PC-3 (cell line): ENCODE results near the gene CDA. TPM values are rescaled to one million over a fixed set of nuclear protein-coding genes. Genes with fewer than 3 reads are reported as not detected.

Experiments used
- ATAC-seq: fragments of 200-7000 bp; cut with Tn5 transposase; 2 replicates; pipeline ENCODE4 v1.9.1; 2020; ENCODE audit warnings: mild to moderate bottlenecking, moderate library complexity
- BruUV-seq: library from RNA; stranded (reverse); fragments of 400-500 nt; replicated peaks from 2 replicates; lab custom pipeline; 2021; lab: Mats Ljungman, UMichigan
- CTCF ChIA-PET: fragments of 300-600 bp; sonication (Branson Sonifier 250); formaldehyde crosslinking; loops from one replicate; lab custom pipeline; 2022; ENCODE audit warnings: antibody characterized with exemption; lab: Charles Lee
- POLR2A ChIA-PET: fragments of 300-600 bp; sonication (Branson Sonifier 250); formaldehyde crosslinking; loops from one replicate; lab custom pipeline; 2022; ENCODE audit warnings: antibody characterized with exemption; ENCODE audit not compliant: unreplicated experiment; lab: Charles Lee
- DNase-seq: peaks from one replicate; pipeline ENCODE4 v3.0.0-alpha.2; 2015
- H2AFZ ChIP-seq: fragments of 300-600 bp; sonication (generic); 2 replicates; pipeline ENCODE4 v1.6.0; 2016; ENCODE audit warnings: antibody characterized with exemption, low read length
- H3F3A ChIP-seq: fragments of 300-600 bp; sonication (generic); one replicate; pipeline ENCODE4 v1.6.0; 2017; ENCODE audit warnings: antibody characterized with exemption, low read length, control low read depth, mild to moderate bottlenecking; ENCODE audit not compliant: unreplicated experiment
- H3K27ac ChIP-seq: fragments of 300-600 bp; sonication (generic); 2 replicates; pipeline ENCODE4 v1.5.1; 2016; ENCODE audit warnings: mild to moderate bottlenecking, low read length
- H3K27me3 ChIP-seq: fragments of 300-600 bp; sonication (generic); 2 replicates; pipeline ENCODE4 v1.6.1; 2016; ENCODE audit warnings: low read length, mixed read lengths
- H3K36me3 ChIP-seq: fragments of 300-600 bp; sonication (generic); 2 replicates; pipeline ENCODE4 v1.6.1; 2016; ENCODE audit warnings: low read depth, mixed run types, low read length, mixed read lengths
- H3K4me1 ChIP-seq: fragments of 300-600 bp; sonication (generic); 2 replicates; pipeline ENCODE4 v1.5.1; 2016; ENCODE audit warnings: low read length; ENCODE audit not compliant: insufficient read depth
- H3K4me2 ChIP-seq: fragments of 300-600 bp; sonication (generic); 2 replicates; pipeline ENCODE4 v1.6.0; 2016; ENCODE audit warnings: low read length
- H3K4me3 ChIP-seq: fragments of 300-600 bp; sonication (generic); 2 replicates; pipeline ENCODE4 v1.5.1; 2016; ENCODE audit warnings: mild to moderate bottlenecking, low read length, mixed read lengths
- H3K79me2 ChIP-seq: fragments of 300-600 bp; sonication (generic); 2 replicates; pipeline ENCODE4 v1.6.1; 2017; ENCODE audit warnings: low read length, mixed read lengths
- H3K9ac ChIP-seq: fragments of 300-600 bp; sonication (generic); 2 replicates; pipeline ENCODE4 v1.6.0; 2016; ENCODE audit warnings: mild to moderate bottlenecking, low read length
- H3K9me2 ChIP-seq: fragments of 300-600 bp; sonication (generic); replicated peaks from 2 replicates; pipeline ENCODE4 v1.6.1; 2016; ENCODE audit warnings: mixed run types, low read length, mixed read lengths
- H3K9me3 ChIP-seq: fragments of 300-600 bp; sonication (generic); 2 replicates; pipeline ENCODE4 v1.6.1; 2016; ENCODE audit warnings: low read length, mixed read lengths
- H4K20me1 ChIP-seq: fragments of 300-600 bp; sonication (generic); 2 replicates; pipeline ENCODE4 v1.6.1; 2016; ENCODE audit warnings: low read length, mixed read lengths
- CTCF ChIP-seq: fragments of 300-600 bp; sonication (generic); conservative IDR thresholded peaks from 2 replicates; pipeline ENCODE4 v1.5.1; 2017; ENCODE audit warnings: antibody characterized with exemption, low read depth, mild to moderate bottlenecking, low read length
- EZH2 ChIP-seq: fragments of 300-600 bp; sonication (generic); IDR thresholded peaks from one replicate; pipeline ENCODE4 v1.6.1; 2017; ENCODE audit warnings: antibody characterized with exemption, mild to moderate bottlenecking, low read length; ENCODE audit not compliant: unreplicated experiment
- EZH2phosphoT487 ChIP-seq: fragments of 300-600 bp; sonication (generic); IDR thresholded peaks from 2 replicates; pipeline ENCODE4 v1.6.1; 2018; ENCODE audit warnings: mild to moderate bottlenecking, antibody characterized with exemption, low read length, borderline replicate concordance
- intact Hi-C: fragments of 100-400 bp; cut with micrococcal nuclease; formaldehyde crosslinking; loops from 2 replicates; pipeline ENCODE4 v1.9.0; 2023
- total RNA-seq: library from RNA; depleted of rRNA; stranded (reverse); fragments of >200 nt; gene quantifications from 2 replicates; pipeline ENCODE4 v1.2.3, GENCODE V29; 2014

CDA gene
- total RNA-seq, 1 experiment from 2014 or later = 36.3 TPM

GRCh38 chr1:20654104-20654690, 65.3 kb downstream of the CDA start:
- Histone ChIP-seq H3K4me1 (no peaks in the 10 kb centered on the region), H4K20me1 (0 out of 2 replicates have a peak, but pooled peaks cover 5% of the 10 kb centered on the region), H3K9ac (no peak overlapping the region), H3F3A (no peaks in the 10 kb centered on the region), H3K9me2 (no peaks in the 10 kb centered on the region), H3K36me3 (peaks cover 78% of the 10 kb centered on the region), H3K27ac (no peak overlapping the region), H3K79me2 (peaks cover 36% of the 10 kb centered on the region), H3K9me3 (no peaks in the 10 kb centered on the region), H2AFZ (no peak overlapping the region), H3K4me3 (no peak overlapping the region), H3K27me3 (no peaks in the 10 kb centered on the region), H3K4me2 (no peak overlapping the region)
- ChIA-PET CTCF (interaction anchor here (0.6 kb wide), 1 partner anchor 541 kb away, joined by 3 read pairs; no protein-coding TSS in a partner anchor), POLR2A (no interaction called here)
- BruUV-seq = no TSS peak
- no peak for DNase-seq
- no peak; the same call in 1 of the 2 replicates for ATAC-seq
- intact Hi-C loops = no loop called here
- TF ChIP-seq CTCF (no peak), EZH2phosphoT487 (no peak)

GRCh38 chr1:20657024-20657423, 68.1 kb downstream of the CDA start:
- no peak overlapping the region for H3K4me2 ChIP-seq
- CTCF ChIA-PET = no interaction called here
- TF ChIP-seq EZH2phosphoT487 (no peak), EZH2 (no peak), CTCF (no peak)
- H3K27me3 ChIP-seq = no peaks in the 10 kb centered on the region
- H3K36me3 ChIP-seq = peaks cover 58% of the 10 kb centered on the region
- POLR2A ChIA-PET = no interaction called here
- no peaks in the 10 kb centered on the region for H3K9me2 ChIP-seq
- no peak overlapping the region for H3K4me3 ChIP-seq
- H3K4me1 ChIP-seq = peaks cover 8% of the 10 kb centered on the region; the same call in 1 of the 2 replicates
- H3F3A ChIP-seq = no peaks in the 10 kb centered on the region
- no peak overlapping the region for H3K9ac ChIP-seq
- no peak for DNase-seq
- ATAC-seq = no peak
- no TSS peak for BruUV-seq
- no peak overlapping the region for H3K27ac ChIP-seq
- peaks cover 56% of the 10 kb centered on the region for H3K79me2 ChIP-seq
- H3K9me3 ChIP-seq = no peaks in the 10 kb centered on the region
- 0 out of 2 replicates have a peak, but pooled peaks cover 5% of the 10 kb centered on the region for H4K20me1 ChIP-seq
- intact Hi-C loops = no loop called here
- H2AFZ ChIP-seq = no peak overlapping the region

GRCh38 chr1:20658166-20658915, 69.4 kb downstream of the CDA start:
- Histone ChIP-seq H3K27me3 (no peaks in the 10 kb centered on the region), H3K4me2 (no peak overlapping the region), H3K9ac (no peak overlapping the region), H3K79me2 (peaks cover 56% of the 10 kb centered on the region), H3F3A (no peaks in the 10 kb centered on the region), H3K9me2 (no peaks in the 10 kb centered on the region), H3K4me1 (peaks cover 8% of the 10 kb centered on the region; the same call in 1 of the 2 replicates), H3K36me3 (peaks cover 45% of the 10 kb centered on the region; the same call in 1 of the 2 replicates), H3K27ac (no peak overlapping the region), H3K9me3 (no peaks in the 10 kb centered on the region), H3K4me3 (no peak overlapping the region), H2AFZ (no peak overlapping the region), H4K20me1 (0 out of 2 replicates have a peak, but pooled peaks cover 5% of the 10 kb centered on the region)
- TF ChIP-seq EZH2phosphoT487 (no peak), EZH2 (no peak), CTCF (no peak)
- DNase-seq (no peak), ATAC-seq (no peak)
- no TSS peak for BruUV-seq
- ChIA-PET POLR2A (interaction anchor here (0.6 kb wide), 1 partner anchor 449 kb away, joined by 5 read pairs; no protein-coding TSS in a partner anchor), CTCF (no interaction called here)
- intact Hi-C loops = no loop called here
